HAP-1 (cell line): ENCODE data around the gene PRR5L.

Experiments
- DNase-seq, 2 experiments: peaks; one replicate each; pipeline ENCODE4 v3.0.0-alpha.2; 2016 to 2020; ENCODE audit warnings: low spot score in 2 of 2
- H3K27me3 ChIP-seq: fragments of 250-450 bp; sonication (Bioruptor Pico); 2 replicates; pipeline ENCODE4 v1.5.1; 2020; ENCODE audit warnings: low read depth, mild to moderate bottlenecking, moderate library complexity
- H3K36me3 ChIP-seq: fragments of 250-450 bp; sonication (Bioruptor Pico); replicated peaks from 2 replicates; pipeline ENCODE4 v1.5.1; 2020; ENCODE audit warnings: mild to moderate bottlenecking
- H3K4me1 ChIP-seq: fragments of 250-450 bp; sonication (Bioruptor Pico); 2 replicates; pipeline ENCODE4 v1.5.1; 2020; ENCODE audit warnings: mild to moderate bottlenecking
- H3K4me3 ChIP-seq: fragments of 250-450 bp; sonication (Bioruptor Pico); 2 replicates; pipeline ENCODE4 v1.5.1; 2020; ENCODE audit warnings: mild to moderate bottlenecking, moderate library complexity
- H3K9me3 ChIP-seq: fragments of 250-450 bp; sonication (Bioruptor Pico); 2 replicates; pipeline ENCODE4 v1.5.1; 2020; ENCODE audit warnings: mild to moderate bottlenecking, moderate library complexity
- in situ Hi-C: fragments of 300-500 bp; cut with MboI; formaldehyde crosslinking; loops from 3 replicates; pipeline ENCODE4 v1.14.3; 2020; ENCODE audit warnings: low sequenced_read_pairs, inconsistent platforms, mixed read lengths

Gene PRR5L

DNA sequence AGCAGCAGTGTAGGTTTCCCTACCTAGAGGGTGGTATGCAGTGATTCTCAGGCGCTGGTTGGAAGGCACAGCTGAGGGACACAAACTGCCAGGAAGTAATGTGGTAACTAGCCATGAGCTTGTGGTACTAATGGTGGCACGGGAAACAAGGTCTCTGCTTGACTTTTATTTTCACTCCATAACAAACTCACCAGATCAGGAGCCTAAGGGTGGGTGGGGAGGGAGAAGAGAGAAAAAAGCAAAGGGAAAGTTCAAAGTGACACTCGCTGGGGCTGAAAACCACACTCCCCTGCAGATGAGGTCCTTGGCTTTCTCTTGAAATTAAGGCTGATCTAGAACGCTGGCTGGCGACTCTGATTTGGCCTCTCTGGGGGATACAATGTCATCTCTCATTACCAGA is 192.0 kb downstream of the PRR5L start:
- Histone ChIP-seq H3K27me3 (no peaks in the 10 kb centered on the region), H3K9me3 (no peaks in the 10 kb centered on the region), H3K4me3 (no peak overlapping the region), H3K4me1 (0 out of 2 replicates have a peak, but pooled peaks cover 3% of the 10 kb centered on the region), H3K36me3 (peaks cover 34% of the 10 kb centered on the region)
- no peak for DNase-seq
- in situ Hi-C loops, result loop anchor here (25.0 kb wide), 1 partner anchor 1001 kb away; no protein-coding TSS in a partner anchor

DNA sequence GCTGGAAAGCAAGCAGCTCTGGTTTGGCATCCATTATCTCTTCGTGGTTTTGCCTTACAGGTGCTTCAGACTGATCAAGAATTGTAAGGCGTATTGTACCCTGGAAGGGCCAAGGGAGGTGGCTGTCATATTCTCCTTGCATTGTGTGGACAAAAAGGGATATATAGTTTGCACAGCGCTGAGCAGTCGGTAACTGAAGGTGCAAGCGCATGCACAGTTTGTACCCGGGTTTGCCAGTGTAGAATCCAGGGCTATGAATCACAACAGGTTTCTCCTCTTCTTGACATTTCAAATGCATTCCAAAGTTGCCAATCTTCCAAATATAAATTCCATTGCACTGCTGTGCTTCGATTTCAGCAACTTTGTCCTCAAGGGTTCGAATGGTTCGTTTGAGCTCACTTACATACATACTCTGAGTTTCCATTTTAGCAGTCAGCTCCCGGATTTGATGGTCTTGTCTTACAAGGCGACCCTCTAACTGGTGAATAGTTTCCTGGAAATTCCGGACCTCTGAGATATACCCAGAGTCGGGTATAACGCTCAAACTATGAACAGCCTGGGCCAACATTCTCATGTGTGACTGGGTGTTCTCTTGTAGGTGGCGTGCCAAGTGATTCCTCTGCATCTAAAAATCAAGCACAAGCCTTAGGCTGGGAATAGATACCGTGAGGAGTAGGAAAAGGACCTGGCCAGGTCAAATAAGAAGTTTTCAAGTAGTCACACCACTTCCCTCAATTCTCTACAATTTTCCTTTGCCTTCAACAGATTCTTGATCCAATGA is 194.1 kb downstream of the PRR5L start:
- Histone ChIP-seq H3K36me3 (peaks cover 46% of the 10 kb centered on the region), H3K4me3 (no peak overlapping the region), H3K27me3 (no peaks in the 10 kb centered on the region), H3K9me3 (no peaks in the 10 kb centered on the region), H3K4me1 (no peaks in the 10 kb centered on the region)
- in situ Hi-C loops, result loop anchor here (25.0 kb wide), 1 partner anchor 1003 kb away; no protein-coding TSS in a partner anchor
- no peak for DNase-seq

DNA sequence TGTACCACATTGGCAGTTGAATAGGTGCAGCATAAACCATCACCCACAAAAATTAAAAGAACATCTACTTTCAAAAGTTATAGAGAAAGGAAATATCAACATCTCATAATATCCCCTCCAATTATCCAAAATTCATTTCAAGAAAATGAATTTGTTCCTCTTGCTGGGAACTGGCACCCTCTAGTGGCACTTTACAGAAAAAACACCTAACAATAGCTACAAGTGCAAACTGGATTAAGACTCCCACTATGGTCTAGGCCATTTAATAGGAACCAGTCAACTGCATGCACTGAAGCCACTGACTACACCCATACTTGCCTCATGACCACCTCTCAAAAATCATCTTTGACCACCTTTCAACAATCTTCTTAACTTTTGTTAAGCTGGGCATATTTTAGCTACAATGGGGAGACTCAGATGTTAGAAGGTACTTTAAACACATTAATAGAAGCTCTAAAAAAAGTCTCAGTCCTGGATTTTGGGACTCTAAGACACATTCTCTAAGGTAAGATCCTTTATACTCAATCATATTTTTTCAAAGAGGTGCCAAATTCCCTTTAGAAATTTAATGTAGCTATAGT is 196.7 kb downstream of the PRR5L start:
- in situ Hi-C loops, result loop anchor here (25.0 kb wide), 1 partner anchor 1006 kb away; no protein-coding TSS in a partner anchor

DNA sequence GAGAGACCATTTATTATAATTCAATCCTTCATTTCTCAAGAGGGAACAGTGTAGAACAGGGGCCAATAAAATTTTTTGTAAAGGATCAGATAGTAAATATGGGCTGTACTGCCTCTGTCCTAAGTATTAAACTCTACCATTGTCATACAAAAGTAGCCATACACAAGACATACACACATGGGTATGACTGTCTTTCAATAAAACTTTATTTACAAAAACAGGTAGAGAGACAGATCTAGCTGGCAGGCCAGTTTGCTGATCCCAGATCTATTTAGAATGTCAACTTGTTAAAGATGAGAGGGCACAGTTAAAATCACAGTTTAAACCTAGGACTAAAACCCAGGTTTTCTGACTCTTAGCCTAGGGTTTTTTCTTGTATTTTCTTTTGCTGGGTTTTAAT is 197.2 kb downstream of the PRR5L start:
- H3K27me3 ChIP-seq, result no peaks in the 10 kb centered on the region
- DNase-seq, result no peak
- in situ Hi-C loops, result loop anchor here (25.0 kb wide), 1 partner anchor 1006 kb away; no protein-coding TSS in a partner anchor
- H3K4me3 ChIP-seq, result no peak overlapping the region
- no peaks in the 10 kb centered on the region for H3K9me3 ChIP-seq
- H3K4me1 ChIP-seq, result no peaks in the 10 kb centered on the region
- H3K36me3 ChIP-seq, result peaks cover 55% of the 10 kb centered on the region

More for the DNA sequence above, 196.7 kb downstream of the PRR5L start:
- Histone ChIP-seq H3K9me3 (no peaks in the 10 kb centered on the region), H3K36me3 (peaks cover 50% of the 10 kb centered on the region), H3K4me3 (no peak overlapping the region), H3K4me1 (no peaks in the 10 kb centered on the region), H3K27me3 (no peaks in the 10 kb centered on the region)
- peak; percentile 41 to 51 for DNase-seq

- DNase-seq, result no peak
- Histone ChIP-seq H3K27me3 (no peaks in the 10 kb centered on the region), H3K9me3 (no peaks in the 10 kb centered on the region), H3K4me3 (no peak overlapping the region), H3K36me3 (peaks cover 37% of the 10 kb centered on the region), H3K4me1 (no peaks in the 10 kb centered on the region)
- in situ Hi-C loops, result loop anchor here (25.0 kb wide), 1 partner anchor 1011 kb away; no protein-coding TSS in a partner anchor
Observed at GRCh38 chr11:36498721-36499120, 202.6 kb downstream of the PRR5L start.

- Histone ChIP-seq H3K4me1 (no peaks in the 10 kb centered on the region), H3K27me3 (no peaks in the 10 kb centered on the region), H3K9me3 (no peaks in the 10 kb centered on the region), H3K36me3 (peaks cover 36% of the 10 kb centered on the region), H3K4me3 (no peak overlapping the region)
- DNase-seq, result no peak
- in situ Hi-C loops, result loop anchor here (25.0 kb wide), 1 partner anchor 1012 kb away; no protein-coding TSS in a partner anchor
Observed at GRCh38 chr11:36499315-36499714, 203.2 kb downstream of the PRR5L start.

GRCh38 chr11:36500315-36500721 is 204.2 kb downstream of the PRR5L start:
- no peaks in the 10 kb centered on the region for H3K9me3 ChIP-seq
- no peaks in the 10 kb centered on the region for H3K27me3 ChIP-seq
- in situ Hi-C loops, result no loop called here
- peak in 1 of 2 experiments; percentile 14 for DNase-seq
- H3K4me3 ChIP-seq, result no peak overlapping the region
- no peaks in the 10 kb centered on the region for H3K4me1 ChIP-seq
- peaks cover 31% of the 10 kb centered on the region for H3K36me3 ChIP-seq

GRCh38 chr11:36501236-36501635 is 205.1 kb downstream of the PRR5L start:
- no peaks in the 10 kb centered on the region for H3K9me3 ChIP-seq
- no peak overlapping the region for H3K4me3 ChIP-seq
- no peak for DNase-seq
- H3K4me1 ChIP-seq, result no peaks in the 10 kb centered on the region
- peaks cover 25% of the 10 kb centered on the region for H3K36me3 ChIP-seq
- in situ Hi-C loops, result no loop called here
- H3K27me3 ChIP-seq, result no peaks in the 10 kb centered on the region

- no peak overlapping the region for H3K4me3 ChIP-seq
- H3K9me3 ChIP-seq, result no peaks in the 10 kb centered on the region
- H3K4me1 ChIP-seq, result no peaks in the 10 kb centered on the region; the same call in 1 of the 2 replicates
- 0 out of 2 replicates have a peak, but pooled peaks cover 5% of the 10 kb centered on the region for H3K36me3 ChIP-seq
- no peak for DNase-seq
- in situ Hi-C loops, result no loop called here
- no peaks in the 10 kb centered on the region for H3K27me3 ChIP-seq
Observed at GRCh38 chr11:36507824-36508489, 211.9 kb downstream of the PRR5L start.

GRCh38 chr11:36508743-36509142 is 212.7 kb downstream of the PRR5L start:
- Histone ChIP-seq H3K4me3 (peak overlapping the region; percentile 98), H3K4me1 (no peaks in the 10 kb centered on the region; the same call in 1 of the 2 replicates), H3K36me3 (0 out of 2 replicates have a peak, but pooled peaks cover 5% of the 10 kb centered on the region), H3K27me3 (no peaks in the 10 kb centered on the region), H3K9me3 (no peaks in the 10 kb centered on the region)
- peak in 1 of 2 experiments; percentile 12 for DNase-seq
- in situ Hi-C loops, result no loop called here

GRCh38 chr11:36509201-36509639 is 213.1 kb downstream of the PRR5L start:
- DNase-seq, result peak; percentile 34 to 39
- in situ Hi-C loops, result no loop called here
- 0 out of 2 replicates have a peak, but pooled peaks cover 5% of the 10 kb centered on the region for H3K36me3 ChIP-seq
- H3K4me1 ChIP-seq, result no peaks in the 10 kb centered on the region; the same call in 1 of the 2 replicates
- H3K4me3 ChIP-seq, result peak overlapping the region; percentile 98
- no peaks in the 10 kb centered on the region for H3K9me3 ChIP-seq
- H3K27me3 ChIP-seq, result no peaks in the 10 kb centered on the region

DNA sequence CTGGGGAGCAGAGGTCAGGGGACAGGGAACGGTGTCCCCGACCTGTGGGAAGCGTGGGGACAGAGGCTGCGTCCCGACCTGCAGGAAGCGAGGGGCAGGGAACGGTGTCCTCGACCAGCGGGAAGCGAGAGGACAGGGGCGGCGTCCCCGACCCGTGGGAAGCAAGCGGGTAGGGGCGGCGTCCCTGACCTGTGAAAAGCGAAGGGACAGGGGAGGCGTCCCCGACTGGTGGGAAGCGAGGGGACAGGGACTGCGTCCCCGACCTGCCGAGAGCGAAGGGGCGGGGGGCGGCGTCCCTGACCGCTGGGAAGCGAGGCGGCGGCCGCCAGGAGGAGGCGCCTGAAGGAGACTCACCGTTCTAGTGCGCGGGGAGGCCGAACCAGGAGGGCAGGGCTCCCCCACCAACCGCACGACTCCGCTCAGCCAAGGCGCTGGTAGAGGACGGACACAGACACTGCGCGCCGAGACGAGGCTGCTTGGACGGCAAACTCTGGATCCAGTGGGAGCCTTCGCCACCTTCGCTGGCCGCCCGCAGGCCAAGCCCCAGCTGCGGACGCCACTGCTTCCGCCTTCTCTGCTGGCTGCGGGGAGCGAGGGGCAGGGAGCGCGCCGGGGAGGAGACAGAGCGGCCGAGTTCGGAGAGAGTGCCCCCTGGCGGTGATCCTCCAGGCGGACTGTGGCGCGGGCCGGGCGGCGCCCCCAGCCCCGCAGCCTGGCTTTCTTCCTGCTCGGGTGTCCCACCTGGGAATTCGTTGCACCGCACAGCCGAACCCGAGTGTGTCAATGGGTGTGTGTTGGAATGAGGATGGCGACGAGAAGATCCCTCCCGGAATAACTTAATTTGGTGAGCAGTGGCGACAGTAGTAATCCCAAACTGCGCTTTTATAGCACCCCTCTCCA is 213.9 kb downstream of the PRR5L start, which contains the start of gene TRAF6:
TRAF6 (minus strand) TSS at position 579 of the 900 bp plus-strand sequence. CDS start 8,757 bp downstream, outside the sequence.
- in situ Hi-C loops, result no loop called here
- Histone ChIP-seq H3K4me3 (peak within 1 kb of the TSS; percentile 98), H3K9me3 (no peaks in the 10 kb centered on the region), H3K36me3 (0 out of 2 replicates have a peak, but pooled peaks cover 5% of the 10 kb centered on the region), H3K27me3 (no peaks in the 10 kb centered on the region), H3K4me1 (no peaks in the 10 kb centered on the region; the same call in 1 of the 2 replicates)
- peak; percentile 64 to 94 for DNase-seq
